Astrocyte of the spinal cord (primary cell): ENCODE data around the gene SLC51A.

Experiments
- DNase-seq: peaks from one replicate; pipeline ENCODE4 v3.0.0; 2011; ENCODE audit warnings: low read depth, low spot score
- H3K4me3 ChIP-seq: 2 replicates; pipeline ENCODE4 v1.5.1; 2011; ENCODE audit warnings: low read depth, mild to moderate bottlenecking, low read length, moderate library complexity
- CTCF ChIP-seq: IDR thresholded peaks from 2 replicates; pipeline ENCODE4 v1.5.1; 2012; ENCODE audit warnings: low read depth, mild to moderate bottlenecking, low read length, inconsistent platforms
- in situ Hi-C: cut with HindIII; loops from 2 replicates; pipeline ENCODE4 v1.10.0; 2017; ENCODE audit warnings: low sequenced_read_pairs

SLC51A gene

GRCh38 chr3:196175722-196176121, 40.6 kb upstream of the SLC51A start:
- in situ Hi-C loops, result no loop called here
- DNase-seq, result no peak
- TF ChIP-seq CTCF, result no peak
- no peak overlapping the region for H3K4me3 ChIP-seq

GRCh38 chr3:196177567-196177966, 38.8 kb upstream of the SLC51A start:
- in situ Hi-C loops, result no loop called here
- H3K4me3 ChIP-seq, result no peak overlapping the region
- no peak for DNase-seq
- no peak for TF ChIP-seq CTCF

- H3K4me3 ChIP-seq, result no peak overlapping the region
- in situ Hi-C loops, result no loop called here
- DNase-seq, result no peak
These were observed 38.4 kb upstream of the SLC51A start for GRCh38 chr3:196177967-196178366.

GRCh38 chr3:196178993-196179379, 37.3 kb upstream of the SLC51A start:
- in situ Hi-C loops, result no loop called here
- no peak for DNase-seq
- TF ChIP-seq CTCF, result no peak
- H3K4me3 ChIP-seq, result no peak overlapping the region

More at GRCh38 chr3:196177967-196178366, 38.4 kb upstream of the SLC51A start:
- no peak for TF ChIP-seq CTCF

GRCh38 chr3:196179380-196180308, 36.7 kb upstream of the SLC51A start:
- in situ Hi-C loops, result no loop called here

GRCh38 chr3:196180346-196180745, 36.0 kb upstream of the SLC51A start:
- DNase-seq, result no peak
- H3K4me3 ChIP-seq, result no peak overlapping the region
- TF ChIP-seq CTCF, result no peak
- in situ Hi-C loops, result no loop called here

More at GRCh38 chr3:196179380-196180308, 36.7 kb upstream of the SLC51A start:
- DNase-seq, result peak; percentile 61
- TF ChIP-seq CTCF, result no peak
- no peak overlapping the region for H3K4me3 ChIP-seq
